CD4-positive, alpha-beta memory T cell (primary cell): ENCODE results near the gene GCLC. TPM values are rescaled to one million over a fixed set of nuclear protein-coding genes. Genes with fewer than 3 reads are reported as not detected.

Experiments used
- CTCF ChIA-PET: fragments of 350-600 bp; sonication (Branson Sonifier 250); formaldehyde crosslinking; loops from one replicate; lab custom pipeline; 2021; ENCODE audit warnings: inconsistent platforms; ENCODE audit not compliant: partially characterized antibody; lab: Charles Lee
- POLR2A ChIA-PET: fragments of 350-600 bp; sonication (Branson Sonifier 250); formaldehyde crosslinking; loops from one replicate; lab custom pipeline; 2021; ENCODE audit not compliant: partially characterized antibody; lab: Charles Lee
- DNase-seq, 5 donors: peaks; one replicate each; pipeline versions ENCODE4 v3.0.0 to v3.0.0-alpha.2; 2020 to 2022; ENCODE audit warnings: mixed read lengths in 1 of 5
- H3K27ac ChIP-seq: one replicate; pipeline ENCODE4 v1.7.0; 2013; ENCODE audit warnings: low read depth, low read length
- H3K27me3 ChIP-seq: 2 replicates; pipeline ENCODE4 v1.7.0; 2013; ENCODE audit warnings: mild to moderate bottlenecking, low read length, moderate library complexity; ENCODE audit not compliant: insufficient read depth
- H3K36me3 ChIP-seq: 2 replicates; pipeline ENCODE4 v1.7.0; 2013; ENCODE audit warnings: mild to moderate bottlenecking, low read length, moderate library complexity; ENCODE audit not compliant: insufficient read depth
- H3K4me1 ChIP-seq: 2 replicates; pipeline ENCODE4 v1.7.0; 2013; ENCODE audit warnings: mild to moderate bottlenecking, low read length, moderate library complexity; ENCODE audit not compliant: insufficient read depth
- H3K4me3 ChIP-seq, 2 donors: one replicate each; pipeline ENCODE4 v1.7.0; 2013; ENCODE audit warnings: low read length in 2 of 2, mild to moderate bottlenecking in 1 of 2
- H3K9me3 ChIP-seq, 2 donors: one replicate each; pipeline ENCODE4 v1.7.0; 2013; ENCODE audit warnings: low read length in 2 of 2, control low read depth in 1 of 2; ENCODE audit not compliant: control insufficient read depth in 1 of 2
- H3K27ac Mint-ChIP-seq, 7 donors: one replicate each; pipeline ENCODE4 v1.8.0; 2020 to 2021; ENCODE audit warnings: mixed read lengths in 7 of 7, mild to moderate bottlenecking in 6 of 7, inconsistent platforms in 3 of 7, moderate library complexity in 3 of 7
- H3K27me3 Mint-ChIP-seq, 2 donors: one replicate each; pipeline ENCODE4 v1.8.0; 2020 to 2021; ENCODE audit warnings: mixed read lengths in 2 of 2
- H3K36me3 Mint-ChIP-seq, 2 donors: one replicate each; pipeline ENCODE4 v1.8.0; 2020 to 2021; ENCODE audit warnings: mixed read lengths in 2 of 2, inconsistent platforms in 1 of 2, mild to moderate bottlenecking in 1 of 2
- H3K4me1 Mint-ChIP-seq, 4 donors: one replicate each; pipeline ENCODE4 v1.8.0; 2020 to 2021; ENCODE audit warnings: mixed read lengths in 4 of 4, mild to moderate bottlenecking in 1 of 4
- H3K4me3 Mint-ChIP-seq, 8 donors: one replicate each; pipeline ENCODE4 v1.8.0; 2020 to 2021; ENCODE audit warnings: mixed read lengths in 8 of 8, mild to moderate bottlenecking in 7 of 8, moderate library complexity in 6 of 8, inconsistent platforms in 3 of 8
- H3K9me3 Mint-ChIP-seq, 8 donors: one replicate each; pipeline ENCODE4 v1.8.0; 2020 to 2021; ENCODE audit warnings: mixed read lengths in 8 of 8, mild to moderate bottlenecking in 5 of 8, inconsistent platforms in 3 of 8, moderate library complexity in 1 of 8
- intact Hi-C: fragments of 100-400 bp; cut with micrococcal nuclease; formaldehyde crosslinking; loops from one replicate; pipeline ENCODE4 v1.15.1; 2023
- polyA plus RNA-seq, 2 donors: library from polyadenylated mRNA; unstranded; fragments of 300-500 nt; fragmentation: Illumina TruSeq; gene quantifications; one replicate each; pipeline ENCODE4 v1.2.3, GENCODE V29; 2021
- total RNA-seq, 2 experiments: library from RNA; stranded (reverse); gene quantifications; one replicate each; pipeline ENCODE4 v1.2.3, GENCODE V29; 2021

GCLC gene
- total and polyA plus RNA-seq, 4 experiments from 2014 or later = 8.8 to 40.9 (median 25.0) TPM

DNA sequence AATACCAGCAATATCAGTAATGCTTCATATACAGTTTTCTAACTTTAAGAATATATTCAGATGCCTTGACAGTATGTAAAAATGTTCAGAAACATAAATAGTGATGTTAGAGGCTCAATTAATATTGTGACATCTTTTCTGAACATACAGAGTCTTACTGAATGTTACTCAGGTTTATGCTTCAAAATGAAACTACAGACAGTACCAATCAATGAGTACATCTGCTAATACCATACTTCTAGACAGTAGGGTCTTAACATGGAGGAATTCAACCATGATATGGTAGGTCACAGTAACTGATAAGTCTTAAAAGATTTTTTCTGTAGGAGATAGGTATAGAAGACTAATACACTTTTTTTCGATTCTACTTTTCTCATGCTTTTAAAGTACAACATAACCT, 8.3 kb downstream of the GCLC start:
- peaks cover 0 to 2% (median 0%) of the 10 kb centered on the region in 8 donors for H3K9me3 Mint-ChIP-seq
- H3K9me3 ChIP-seq = no peaks in the 10 kb centered on the region
- H3K4me1 ChIP-seq = peaks cover 6% of the 10 kb centered on the region
- no peak overlapping the region for H3K4me3 ChIP-seq
- no peak overlapping the region for H3K4me3 Mint-ChIP-seq
- CTCF ChIA-PET = interaction anchor here (1.0 kb wide), 1 partner anchor 191 kb away, joined by 3 read pairs; no protein-coding TSS in a partner anchor
- H3K27me3 Mint-ChIP-seq = no peaks in the 10 kb centered on the region
- intact Hi-C loops = no loop called here
- H3K27ac ChIP-seq = no peak overlapping the region
- H3K36me3 Mint-ChIP-seq = peaks cover 0 to 13% of the 10 kb centered on the region in 2 donors
- no peaks in the 10 kb centered on the region for H3K36me3 ChIP-seq
- POLR2A ChIA-PET = no interaction called here
- DNase-seq = no peak
- H3K4me1 Mint-ChIP-seq = peaks cover 28 to 61% (median 40%) of the 10 kb centered on the region in 4 donors
- no peaks in the 10 kb centered on the region for H3K27me3 ChIP-seq
- no peak overlapping the region for H3K27ac Mint-ChIP-seq

DNA sequence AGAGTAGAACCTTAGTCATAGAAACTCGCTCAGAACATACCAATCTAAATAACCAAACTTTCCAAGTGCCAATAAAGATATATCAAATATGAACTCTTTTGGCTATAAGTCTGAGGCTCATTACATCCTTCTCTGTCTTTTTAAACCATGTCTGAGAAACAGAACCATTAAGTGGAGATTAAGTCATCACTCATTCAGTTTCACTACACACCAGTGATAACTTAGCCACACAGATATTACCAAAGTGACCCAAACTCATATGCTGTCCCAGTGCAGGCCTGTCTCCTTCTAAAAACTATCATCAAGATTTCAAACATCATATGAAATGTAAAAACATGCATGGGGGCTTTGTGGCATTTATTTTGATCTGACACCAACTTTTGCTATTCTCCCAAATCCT, 12.0 kb downstream of the GCLC start:
- Mint-ChIP-seq H3K27me3 (no peaks in the 10 kb centered on the region), H3K4me3 (no peak overlapping the region), H3K36me3 (peaks cover 1 to 12% of the 10 kb centered on the region in 2 donors), H3K4me1 (peaks cover 21 to 36% (median 29%) of the 10 kb centered on the region in 4 donors), H3K27ac (no peak overlapping the region), H3K9me3 (peaks cover 0 to 2% (median 0%) of the 10 kb centered on the region in 8 donors)
- H3K4me3 ChIP-seq = no peak overlapping the region
- ChIA-PET POLR2A (no interaction called here), CTCF (interaction anchor here (1.2 to 1.6 kb wide), 2 partner anchors 38 to 118 kb away, joined by 3 read pairs; no protein-coding TSS in a partner anchor)
- H3K27ac ChIP-seq = no peak overlapping the region
- no peaks in the 10 kb centered on the region for H3K36me3 ChIP-seq
- intact Hi-C loops = no loop called here
- H3K27me3 ChIP-seq = no peaks in the 10 kb centered on the region
- no peaks in the 10 kb centered on the region for H3K9me3 ChIP-seq
- H3K4me1 ChIP-seq = no peaks in the 10 kb centered on the region
- no peak for DNase-seq

- no peaks in the 10 kb centered on the region for H3K9me3 ChIP-seq
- CTCF ChIA-PET = interaction anchor here (0.5 to 1.6 kb wide), 4 partner anchors 8 to 119 kb away, joined by 3 read pairs; partner anchors contain the start of gene GCLC
- no peak overlapping the region for H3K27ac Mint-ChIP-seq
- intact Hi-C loops = no loop called here
- H3K4me1 ChIP-seq = no peaks in the 10 kb centered on the region
- H3K36me3 Mint-ChIP-seq = peaks cover 1 to 12% of the 10 kb centered on the region in 2 donors
- H3K4me3 Mint-ChIP-seq = no peak overlapping the region
- H3K27ac ChIP-seq = no peak overlapping the region
- H3K36me3 ChIP-seq = no peaks in the 10 kb centered on the region
- no peak overlapping the region for H3K4me3 ChIP-seq
- no peaks in the 10 kb centered on the region for H3K27me3 ChIP-seq
- POLR2A ChIA-PET = no interaction called here
- H3K4me1 Mint-ChIP-seq = peaks cover 23 to 41% (median 30%) of the 10 kb centered on the region in 4 donors
- H3K9me3 Mint-ChIP-seq = peaks cover 0 to 2% (median 0%) of the 10 kb centered on the region in 8 donors
- H3K27me3 Mint-ChIP-seq = no peaks in the 10 kb centered on the region
- DNase-seq = no peak
Measured at GRCh38 chr6:53532061-53532797, 12.7 kb downstream of the GCLC start.

DNA sequence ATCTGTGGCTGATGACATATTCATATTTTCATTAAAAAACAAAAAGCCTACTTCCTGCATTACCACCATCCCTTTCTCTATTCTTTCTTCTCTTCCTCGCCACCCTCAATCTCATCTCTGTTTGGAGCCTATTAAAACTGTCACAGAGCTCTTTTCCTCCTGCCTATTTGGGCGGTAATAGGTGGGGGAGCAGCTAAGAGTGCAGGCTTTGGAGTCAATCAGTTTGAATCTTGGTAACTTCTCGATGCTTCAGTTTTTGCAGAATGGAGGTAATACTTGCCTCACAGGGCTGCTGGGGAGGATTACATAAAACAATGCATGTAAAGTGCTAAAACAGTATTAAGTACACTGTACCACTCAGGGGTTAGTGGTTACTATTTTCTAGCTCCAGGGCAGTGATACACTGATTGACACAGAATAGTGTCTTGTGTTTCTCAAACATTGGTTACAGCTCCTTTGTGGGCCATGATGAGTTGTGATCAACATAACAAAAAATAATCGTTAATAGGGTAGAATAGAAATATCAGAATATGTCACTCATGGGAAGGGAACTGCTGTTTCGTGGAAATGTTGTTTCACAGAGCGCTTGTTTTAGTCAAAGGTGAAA, 14.0 kb downstream of the GCLC start:
- ChIA-PET POLR2A (no interaction called here), CTCF (interaction anchor here (1.0 to 1.2 kb wide), 4 partner anchors 11 to 188 kb away, joined by 3 to 4 read pairs (median 3); no protein-coding TSS in a partner anchor)
- Mint-ChIP-seq H3K9me3 (peaks cover 0 to 2% (median 0%) of the 10 kb centered on the region in 8 donors), H3K4me1 (peaks cover 13 to 32% (median 22%) of the 10 kb centered on the region in 4 donors), H3K27ac (no peak overlapping the region), H3K27me3 (no peaks in the 10 kb centered on the region), H3K36me3 (peaks cover 1 to 12% of the 10 kb centered on the region in 2 donors), H3K4me3 (no peak overlapping the region)
- Histone ChIP-seq H3K36me3 (no peaks in the 10 kb centered on the region), H3K27me3 (no peaks in the 10 kb centered on the region), H3K27ac (no peak overlapping the region), H3K4me1 (no peaks in the 10 kb centered on the region), H3K4me3 (no peak overlapping the region), H3K9me3 (no peaks in the 10 kb centered on the region)
- intact Hi-C loops = no loop called here
- no peak for DNase-seq

DNA sequence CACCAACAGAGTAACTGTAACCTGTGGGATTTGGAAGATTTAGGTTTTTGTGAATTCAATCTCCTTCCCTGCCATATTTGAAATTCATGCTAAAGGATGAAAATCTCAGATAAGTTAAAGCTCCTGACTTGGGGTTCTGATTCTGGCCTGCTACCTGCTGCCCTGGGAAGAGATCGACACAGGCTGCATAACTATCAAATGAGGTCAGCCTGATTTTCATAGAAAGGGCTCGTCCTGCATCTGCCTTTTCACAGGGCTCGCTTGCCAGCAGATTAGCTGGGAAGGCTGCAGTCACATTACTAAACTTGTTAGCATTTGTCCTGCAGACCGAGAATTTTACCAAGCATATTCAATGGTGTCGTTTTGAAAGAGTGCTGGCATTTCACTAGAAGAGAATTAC, 14.6 kb downstream of the GCLC start:
- Histone ChIP-seq H3K27me3 (no peaks in the 10 kb centered on the region), H3K36me3 (no peaks in the 10 kb centered on the region), H3K4me1 (no peaks in the 10 kb centered on the region), H3K27ac (no peak overlapping the region), H3K9me3 (no peaks in the 10 kb centered on the region), H3K4me3 (no peak overlapping the region)
- no peak for DNase-seq
- H3K36me3 Mint-ChIP-seq = peaks cover 1 to 12% of the 10 kb centered on the region in 2 donors
- no peak overlapping the region for H3K4me3 Mint-ChIP-seq
- no peaks in the 10 kb centered on the region for H3K27me3 Mint-ChIP-seq
- no peak overlapping the region for H3K27ac Mint-ChIP-seq
- POLR2A ChIA-PET = no interaction called here
- peaks cover 0 to 2% (median 0%) of the 10 kb centered on the region in 8 donors for H3K9me3 Mint-ChIP-seq
- H3K4me1 Mint-ChIP-seq = peaks cover 13 to 32% (median 19%) of the 10 kb centered on the region in 4 donors
- CTCF ChIA-PET = interaction anchor here (1.0 to 1.2 kb wide), 4 partner anchors 11 to 189 kb away, joined by 3 to 4 read pairs (median 3); no protein-coding TSS in a partner anchor
- intact Hi-C loops = no loop called here

- Histone ChIP-seq H3K4me3 (no peak overlapping the region), H3K36me3 (no peaks in the 10 kb centered on the region), H3K4me1 (no peaks in the 10 kb centered on the region), H3K27me3 (no peaks in the 10 kb centered on the region), H3K9me3 (no peaks in the 10 kb centered on the region), H3K27ac (no peak overlapping the region)
- peaks cover 1 to 12% of the 10 kb centered on the region in 2 donors for H3K36me3 Mint-ChIP-seq
- peaks cover 13 to 32% (median 18%) of the 10 kb centered on the region in 4 donors for H3K4me1 Mint-ChIP-seq
- intact Hi-C loops = no loop called here
- no peak for DNase-seq
- no peak overlapping the region for H3K27ac Mint-ChIP-seq
- ChIA-PET CTCF (interaction anchor here (1.1 kb wide), 1 partner anchor 190 kb away, joined by 3 read pairs; no protein-coding TSS in a partner anchor), POLR2A (no interaction called here)
- no peak overlapping the region for H3K4me3 Mint-ChIP-seq
- H3K9me3 Mint-ChIP-seq = peaks cover 0 to 1% (median 0%) of the 10 kb centered on the region in 8 donors
- H3K27me3 Mint-ChIP-seq = no peaks in the 10 kb centered on the region
Measured at GRCh38 chr6:53529324-53530036, 15.4 kb downstream of the GCLC start.
